Islet precursor cell (in vitro differentiated cells): Measurements from ENCODE around the gene ZNF189.

ENCODE experiments used
- DNase-seq: peaks from one replicate; pipeline ENCODE4 v3.0.0-alpha.2; 2018

Gene ZNF189

GRCh38 chr9:101421653-101422065 is 23.0 kb downstream of the ZNF189 start:
- no peak for DNase-seq

DNA sequence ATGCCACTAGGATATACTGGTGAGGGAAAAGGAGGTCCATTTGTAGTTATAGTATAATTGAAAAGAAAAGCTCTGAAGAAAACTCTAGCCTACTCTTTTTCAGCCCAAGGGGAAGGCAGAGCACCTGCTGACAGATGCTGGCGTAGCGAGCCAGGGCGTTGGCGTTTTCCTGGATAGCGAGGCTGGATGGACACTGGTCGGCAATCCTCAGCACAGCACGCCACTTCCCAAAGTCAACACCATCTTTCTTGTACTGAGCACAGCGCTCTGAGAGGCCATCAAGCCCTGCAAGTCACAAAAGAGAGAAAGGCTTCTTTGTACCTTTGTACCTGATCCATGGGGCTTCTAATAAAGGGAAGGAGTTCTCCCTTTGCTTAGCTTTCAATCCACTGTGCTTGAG is 28.7 kb downstream of the ZNF189 start:
- DNase-seq = no peak

DNA sequence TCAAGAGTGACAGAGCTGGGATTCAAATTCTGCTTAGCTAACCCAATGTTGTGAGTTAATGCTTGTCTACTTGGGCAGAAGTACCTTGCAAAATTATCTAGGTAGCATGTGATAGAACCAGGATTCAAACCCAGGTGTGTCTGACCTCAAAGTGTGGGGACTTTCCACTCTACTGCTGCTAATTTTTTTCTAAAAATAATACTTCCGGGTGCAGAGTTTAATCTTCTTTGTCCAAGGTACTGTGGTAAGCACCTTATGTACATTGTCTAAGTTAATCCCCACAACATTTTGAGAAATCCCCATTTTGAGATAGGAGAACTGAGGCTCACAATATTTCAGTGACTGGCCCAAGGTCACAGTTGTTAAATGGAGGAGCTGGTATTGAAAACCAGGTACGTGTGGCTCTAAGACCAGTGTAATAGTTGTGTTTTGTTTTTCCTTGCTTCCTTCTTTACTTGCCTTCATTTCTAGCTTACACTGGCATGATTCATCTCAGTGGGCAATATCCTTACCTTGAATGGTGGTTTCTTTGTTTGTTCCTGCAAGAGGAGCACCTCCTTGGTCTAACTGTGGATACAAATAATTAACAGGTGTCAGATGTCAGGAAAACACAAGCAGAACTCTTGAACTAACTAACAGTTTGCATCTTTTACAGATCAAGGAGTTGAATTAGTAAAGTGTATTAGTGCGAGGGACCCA is 29.5 kb downstream of the ZNF189 start:
- no peak for DNase-seq

DNA sequence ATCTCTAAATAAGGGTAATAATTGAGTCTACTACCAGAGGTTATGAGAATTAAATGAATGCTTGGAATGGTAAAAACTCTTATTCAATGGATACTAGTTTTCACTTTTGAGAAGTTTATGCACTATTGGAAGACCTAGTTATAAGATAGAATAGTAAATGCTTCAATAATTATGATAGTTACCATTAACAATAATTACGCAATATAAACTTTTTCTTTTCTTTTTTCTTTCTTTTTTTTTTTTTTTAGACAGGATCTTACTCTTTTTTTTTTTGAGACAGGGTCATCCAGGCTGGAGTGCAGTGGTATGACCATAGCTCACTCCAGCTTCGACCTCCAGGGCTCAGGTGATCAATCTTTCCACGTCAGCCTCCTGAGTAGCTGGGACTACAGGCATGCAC is 30.3 kb downstream of the ZNF189 start:
- no peak for DNase-seq

DNA sequence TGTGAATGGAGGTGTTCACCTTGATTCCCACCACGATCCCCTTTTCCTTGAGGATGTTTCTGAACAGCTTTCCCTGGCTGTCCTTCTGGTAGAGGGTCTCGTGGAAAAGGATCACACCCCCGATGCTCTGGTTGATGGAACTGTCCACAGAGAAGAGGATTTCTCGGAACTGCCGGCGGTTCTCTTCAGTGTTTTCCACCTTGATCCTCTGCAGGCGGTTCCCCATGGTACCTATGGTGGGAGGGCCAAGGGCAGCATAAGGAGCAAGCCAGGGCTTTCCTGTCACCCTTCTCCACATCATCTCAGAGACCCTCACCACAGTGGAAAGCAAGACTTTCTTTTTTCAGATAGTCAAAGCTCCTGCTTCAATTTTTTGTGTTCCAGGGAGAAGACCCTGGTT is 31.1 kb downstream of the ZNF189 start:
- no peak for DNase-seq

GRCh38 chr9:101432171-101432570 is 33.5 kb downstream of the ZNF189 start:
- DNase-seq = no peak

GRCh38 chr9:101432740-101433139 is 34.1 kb downstream of the ZNF189 start:
- no peak for DNase-seq

- no peak for DNase-seq
Observed at GRCh38 chr9:101433229-101433628, 34.6 kb downstream of the ZNF189 start.

GRCh38 chr9:101434998-101435397 is 36.3 kb downstream of the ZNF189 start:
- DNase-seq = no peak

- no peak for DNase-seq
Observed at GRCh38 chr9:101435601-101436079, 37.0 kb downstream of the ZNF189 start, which contains the start of gene ALDOB. Gene ALDOB (minus strand): TSS chr9:101435774. CDS start chr9:101430887, 4,887 bp downstream.

DNA sequence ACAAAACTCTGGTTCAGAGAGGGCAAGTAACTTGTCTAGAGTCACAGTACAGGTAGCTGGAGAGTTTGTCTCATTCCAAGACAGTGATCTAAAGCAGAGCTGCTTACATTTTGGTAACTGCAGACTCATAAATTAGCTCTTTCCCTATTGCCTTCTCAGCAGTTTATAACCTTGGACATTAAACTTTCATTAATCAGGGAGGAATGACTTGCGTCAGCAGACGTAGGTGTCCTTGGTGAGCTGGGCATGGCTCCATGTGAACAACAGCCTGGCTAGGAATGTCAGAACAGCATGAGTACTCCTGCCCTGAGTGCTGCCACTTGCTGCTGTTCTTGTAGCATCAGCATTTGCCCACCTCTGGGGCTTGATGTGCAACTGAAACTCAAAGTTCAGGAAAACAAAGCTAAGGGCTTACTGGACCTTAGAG is 39.2 kb downstream of the ZNF189 start:
- DNase-seq = no peak

- DNase-seq = no peak
Observed at GRCh38 chr9:101438523-101438922, 39.9 kb downstream of the ZNF189 start.

DNA sequence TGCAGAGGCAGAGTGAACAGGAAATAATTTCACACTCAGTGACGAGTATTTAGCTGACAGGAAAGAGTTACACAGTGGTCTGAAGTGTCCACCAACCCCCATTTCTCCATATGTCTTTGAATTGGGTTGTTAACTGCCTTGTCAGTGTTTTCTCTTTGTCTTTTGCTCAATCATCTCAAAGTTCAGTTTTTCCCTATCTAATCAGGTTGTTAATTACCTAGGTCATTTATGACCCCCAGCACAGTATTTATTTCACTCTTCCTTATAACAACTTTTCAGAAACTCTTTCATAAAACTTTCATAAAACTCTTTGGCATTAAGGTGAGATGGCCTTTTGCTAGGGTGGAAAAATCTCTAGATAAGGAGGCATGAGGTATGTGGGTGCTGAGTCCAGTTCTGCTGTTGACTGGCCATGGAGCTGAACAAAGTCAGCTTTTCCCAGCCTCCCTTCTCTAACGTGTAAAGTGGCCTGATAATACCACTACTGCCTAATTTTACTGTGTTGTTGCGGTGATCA is 42.1 kb downstream of the ZNF189 start:
- no peak for DNase-seq

DNA sequence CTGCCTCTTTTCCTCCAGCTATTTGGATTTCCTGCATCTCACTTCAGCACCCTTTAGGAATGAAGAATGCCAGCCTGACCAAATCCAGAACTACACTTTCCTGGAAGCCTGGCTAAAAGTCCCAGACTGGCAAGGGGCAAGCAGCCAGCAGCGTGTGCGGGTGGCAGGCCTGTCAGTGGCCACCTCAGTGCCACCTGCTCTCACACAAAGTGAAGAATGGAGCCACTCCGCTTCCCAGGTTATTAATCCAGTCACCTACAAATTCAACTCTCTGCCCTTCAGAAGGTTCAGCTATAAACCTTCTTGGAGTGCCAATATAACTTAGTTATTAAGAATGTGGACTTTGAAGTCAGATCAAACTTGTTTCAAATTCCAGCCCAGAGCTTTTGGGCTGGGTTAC is 43.7 kb downstream of the ZNF189 start:
- no peak for DNase-seq

- DNase-seq = no peak
Observed at GRCh38 chr9:101442736-101443135, 44.1 kb downstream of the ZNF189 start.

DNA sequence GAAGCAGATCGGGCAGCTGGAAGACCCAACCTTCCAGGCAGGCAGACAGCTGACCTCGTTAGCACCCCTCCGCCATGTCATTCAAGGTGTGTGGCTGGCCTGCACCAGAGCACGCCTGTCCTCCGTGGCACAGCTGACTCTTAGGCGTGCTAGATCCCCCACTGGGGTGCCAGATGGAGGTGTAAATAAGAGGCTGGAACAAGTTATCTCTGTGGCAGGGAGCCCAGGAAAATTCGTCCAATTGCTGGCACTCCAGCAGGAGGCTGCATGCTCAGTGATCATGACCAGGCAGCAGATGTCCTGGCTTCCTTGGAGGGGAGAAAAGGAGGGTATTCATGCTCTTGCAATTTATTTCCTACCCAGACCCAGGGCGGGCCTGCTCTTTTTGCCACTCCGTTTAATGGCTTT is 44.7 kb downstream of the ZNF189 start:
- DNase-seq = no peak

- no peak for DNase-seq
Observed at GRCh38 chr9:101445353-101446029, 46.8 kb downstream of the ZNF189 start.

- DNase-seq = no peak
Observed at GRCh38 chr9:101446732-101447131, 48.1 kb downstream of the ZNF189 start.

GRCh38 chr9:101448680-101449070 is 50.0 kb downstream of the ZNF189 start:
- no peak for DNase-seq

DNA sequence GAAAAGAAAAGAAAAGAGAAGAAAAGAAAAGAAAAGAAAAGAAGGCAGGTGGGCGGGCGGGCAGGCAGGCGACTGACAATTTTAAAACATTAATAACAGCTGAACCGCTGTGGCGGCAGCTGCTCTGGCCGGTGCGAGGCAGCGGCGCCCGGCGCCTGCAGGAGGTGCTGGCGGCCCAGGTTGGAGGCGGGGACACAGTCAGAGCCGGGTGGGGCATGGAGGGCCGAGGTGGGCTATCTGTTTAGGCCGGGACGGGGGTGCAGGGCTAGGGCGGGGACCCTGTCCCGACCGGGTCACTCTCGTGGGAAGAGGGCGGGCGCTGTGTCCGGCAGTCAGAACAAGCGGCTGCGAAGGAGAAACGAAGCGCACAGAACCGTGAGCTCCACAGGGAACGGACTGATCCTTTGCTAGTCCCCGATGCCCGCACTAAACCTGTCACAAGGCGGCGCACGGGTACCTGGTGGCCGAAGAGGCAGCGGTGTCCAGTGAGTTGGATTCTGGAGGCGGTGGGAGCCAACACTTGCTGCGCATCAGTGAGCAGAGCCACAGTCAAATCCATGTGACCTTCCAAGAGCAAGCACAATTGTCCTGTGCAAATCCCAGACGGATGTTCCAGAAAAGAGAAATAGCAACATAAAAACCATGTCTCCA is 50.5 kb downstream of the ZNF189 start:
- peak; percentile 94 for DNase-seq

- no peak for DNase-seq
Observed at GRCh38 chr9:101450931-101451330, 52.3 kb downstream of the ZNF189 start.

DNA sequence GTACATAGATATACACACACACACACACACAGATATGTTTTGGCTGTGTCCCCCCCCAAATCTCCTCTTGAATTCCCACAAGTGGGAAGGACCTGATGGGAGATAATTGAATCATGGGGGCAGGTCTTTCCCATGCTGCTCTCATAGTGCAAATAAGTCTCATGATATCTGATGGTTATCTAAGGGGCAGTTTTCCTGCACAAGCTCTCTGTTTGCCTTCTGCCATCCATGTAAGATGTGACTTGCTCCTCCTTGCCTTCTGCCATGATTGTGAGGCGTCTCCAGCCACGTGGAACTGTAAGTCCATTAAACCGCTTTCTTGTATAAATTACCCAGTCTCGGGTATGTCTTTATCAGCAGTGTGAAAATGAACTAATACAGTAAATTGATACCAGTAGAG is 52.8 kb downstream of the ZNF189 start:
- DNase-seq = no peak

DNA sequence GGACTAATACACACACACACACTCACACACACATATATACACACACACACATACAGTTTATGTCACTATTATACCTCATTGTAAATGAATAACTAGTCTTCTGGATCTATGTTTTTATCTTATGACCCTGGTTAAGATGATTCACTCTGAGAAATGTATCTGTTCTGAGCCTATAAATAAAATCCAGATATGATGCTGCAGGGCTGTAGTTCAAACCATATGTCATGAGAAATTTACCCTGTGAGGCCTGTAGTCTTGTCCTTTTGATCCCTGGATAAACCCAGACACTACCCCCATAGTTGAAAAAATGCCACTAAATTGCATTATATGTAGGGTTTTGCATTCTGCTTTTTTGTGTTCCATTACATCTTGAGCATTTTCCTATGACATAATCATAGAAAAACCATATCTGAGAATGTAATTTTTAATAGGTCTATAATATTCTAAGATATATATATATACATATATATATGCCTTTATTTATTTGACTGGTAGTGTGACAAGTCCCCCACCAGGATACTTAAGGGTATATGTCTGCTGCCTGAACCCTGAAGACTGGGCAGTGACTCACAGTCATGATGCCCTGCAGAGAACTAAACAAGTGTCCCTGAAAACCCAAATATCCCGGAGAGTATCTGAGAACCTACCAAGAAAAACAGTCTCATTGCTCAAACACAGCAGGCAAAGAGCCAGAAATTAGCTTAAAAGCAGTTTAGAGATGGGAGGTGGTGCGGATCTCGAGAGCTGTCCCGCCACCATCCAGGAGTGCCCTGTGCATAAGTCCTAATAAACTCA is 55.3 kb downstream of the ZNF189 start:
- DNase-seq = no peak
